ENCODE data around the gene TRERF1. TPM values are rescaled to one million over a fixed set of nuclear protein-coding genes. Genes with fewer than 3 reads are reported as not detected.
A peak's percentile ranks its signal among the peaks of the same experiment; 100 is the strongest.

TRERF1 gene
- total RNA-seq, 1 experiment from 2014 or later = 0.39 TPM

DNA sequence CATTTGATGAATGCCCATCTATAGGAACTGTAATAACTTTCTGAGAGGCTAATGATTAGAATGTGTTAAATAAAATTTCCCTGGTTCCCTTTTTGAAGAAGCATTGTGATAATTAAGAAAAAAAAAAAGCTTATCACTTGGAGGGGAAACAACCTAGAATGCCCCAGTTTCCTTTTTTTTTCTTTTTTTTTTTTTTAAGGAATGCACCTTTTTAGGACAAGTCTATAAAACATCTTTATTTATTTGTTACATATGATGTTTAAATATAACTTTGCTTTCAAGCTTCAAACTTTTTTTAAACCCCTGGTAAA, 226.7 kb downstream of the TRERF1 start:
- Mint-ChIP-seq H3K4me3 (ENCODE audit: unreplicated experiment) (peak overlapping the region; percentile 53), H3K27me3 (ENCODE audit: insufficient read depth, unreplicated experiment) (no peaks in the 10 kb centered on the region), H3K4me1 (ENCODE audit: low read depth, unreplicated experiment) (peaks cover 39% of the 10 kb centered on the region), H3K27ac (ENCODE audit: unreplicated experiment) (peak overlapping the region; percentile 76), H3K9me3 (ENCODE audit: unreplicated experiment) (no peaks in the 10 kb centered on the region), H3K36me3 (ENCODE audit: insufficient read depth, unreplicated experiment) (peaks cover 4% of the 10 kb centered on the region)
- Histone ChIP-seq H3K4me1 (peaks cover 40% of the 10 kb centered on the region), H3K36me3 (ENCODE audit: control insufficient read depth, insufficient read depth, low read length) (no peaks in the 10 kb centered on the region; the same call in 1 of the 2 replicates), H3K4me3 (ENCODE audit: low read depth, low read length) (no peak overlapping the region), H3K27me3 (replicated peaks; ENCODE audit: control insufficient read depth, insufficient read depth, low read length) (no peaks in the 10 kb centered on the region), H3K9me3 (no peaks in the 10 kb centered on the region)
- POLR2A ChIA-PET = no interaction called here
- TF ChIP-seq, protein P1, sequence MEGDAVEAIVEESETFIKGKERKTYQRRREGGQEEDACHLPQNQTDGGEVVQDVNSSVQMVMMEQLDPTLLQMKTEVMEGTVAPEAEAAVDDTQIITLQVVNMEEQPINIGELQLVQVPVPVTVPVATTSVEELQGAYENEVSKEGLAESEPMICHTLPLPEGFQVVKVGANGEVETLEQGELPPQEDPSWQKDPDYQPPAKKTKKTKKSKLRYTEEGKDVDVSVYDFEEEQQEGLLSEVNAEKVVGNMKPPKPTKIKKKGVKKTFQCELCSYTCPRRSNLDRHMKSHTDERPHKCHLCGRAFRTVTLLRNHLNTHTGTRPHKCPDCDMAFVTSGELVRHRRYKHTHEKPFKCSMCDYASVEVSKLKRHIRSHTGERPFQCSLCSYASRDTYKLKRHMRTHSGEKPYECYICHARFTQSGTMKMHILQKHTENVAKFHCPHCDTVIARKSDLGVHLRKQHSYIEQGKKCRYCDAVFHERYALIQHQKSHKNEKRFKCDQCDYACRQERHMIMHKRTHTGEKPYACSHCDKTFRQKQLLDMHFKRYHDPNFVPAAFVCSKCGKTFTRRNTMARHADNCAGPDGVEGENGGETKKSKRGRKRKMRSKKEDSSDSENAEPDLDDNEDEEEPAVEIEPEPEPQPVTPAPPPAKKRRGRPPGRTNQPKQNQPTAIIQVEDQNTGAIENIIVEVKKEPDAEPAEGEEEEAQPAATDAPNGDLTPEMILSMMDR (IDR thresholded peaks at IDR 0.05; ENCODE audit: insufficient read depth in 1 of 2, low read depth in 1 of 2, low read length in 1 of 2, severe bottlenecking in 1 of 2, unreplicated experiment in 1 of 2) = no peak
- intact Hi-C loops (cut with micrococcal nuclease; ENCODE audit: unreplicated experiment) = no loop called here
- DNase-seq = no peak
- CTCF ChIA-PET = no interaction called here
- TSS peak; percentile 26 for BruUV-seq (replicated peaks)

DNA sequence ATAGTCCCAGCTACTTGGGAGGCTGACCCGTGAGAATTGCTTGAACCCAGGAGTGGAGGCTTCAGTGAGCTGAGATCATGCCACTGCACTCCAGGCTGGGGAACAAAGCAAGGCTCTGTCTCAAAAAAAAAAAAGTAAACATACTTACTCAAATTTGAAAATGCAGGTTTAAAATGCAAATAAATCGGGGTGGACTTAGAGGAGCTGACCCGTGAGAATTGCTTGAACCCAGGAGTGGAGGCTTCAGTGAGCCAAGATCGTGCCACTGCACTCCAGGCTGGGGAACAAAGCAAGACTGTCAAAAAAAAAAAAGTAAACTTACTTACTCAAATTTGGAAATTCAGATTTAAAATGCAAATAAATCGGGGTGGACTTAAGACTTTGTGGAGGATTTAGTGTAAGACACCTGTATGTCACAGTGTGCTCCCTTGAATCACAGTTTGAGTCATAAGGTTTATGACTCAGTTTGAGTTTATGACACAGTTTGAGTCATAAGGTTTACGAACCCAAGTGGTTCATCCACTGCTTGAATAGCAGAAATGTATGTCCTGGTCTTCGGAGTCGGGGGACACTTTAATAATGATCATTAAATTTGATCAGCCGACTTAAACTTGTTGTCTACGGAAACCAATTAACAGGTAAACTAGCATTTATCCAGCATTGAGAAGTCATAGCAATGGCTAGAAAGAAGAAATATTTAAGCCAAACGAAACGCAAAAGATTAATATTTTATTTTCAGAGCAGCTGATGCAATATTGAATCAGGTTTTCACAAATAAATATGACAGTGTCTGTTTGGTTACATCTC, 227.3 kb downstream of the TRERF1 start:
- DNase-seq = peak in 1 of 2 experiments; percentile 39
- BruUV-seq (replicated peaks) = no TSS peak
- H3K27me3 ChIP-seq (replicated peaks; ENCODE audit: control insufficient read depth, insufficient read depth, low read length) = no peaks in the 10 kb centered on the region
- H3K9me3 ChIP-seq = no peaks in the 10 kb centered on the region
- TF ChIP-seq, protein P1 (IDR thresholded peaks at IDR 0.05; ENCODE audit: insufficient read depth in 1 of 2, low read depth in 1 of 2, low read length in 1 of 2, severe bottlenecking in 1 of 2, unreplicated experiment in 1 of 2) = no peak
- Mint-ChIP-seq H3K4me1 (ENCODE audit: low read depth, unreplicated experiment) (peaks cover 36% of the 10 kb centered on the region), H3K36me3 (ENCODE audit: insufficient read depth, unreplicated experiment) (peaks cover 4% of the 10 kb centered on the region), H3K9me3 (ENCODE audit: unreplicated experiment) (no peaks in the 10 kb centered on the region), H3K27ac (ENCODE audit: unreplicated experiment) (peak overlapping the region; percentile 76), H3K27me3 (ENCODE audit: insufficient read depth, unreplicated experiment) (no peaks in the 10 kb centered on the region), H3K4me3 (ENCODE audit: unreplicated experiment) (peak overlapping the region; percentile 53)
- ChIA-PET CTCF (no interaction called here), POLR2A (no interaction called here)
- peaks cover 40% of the 10 kb centered on the region for H3K4me1 ChIP-seq
- H3K4me3 ChIP-seq (ENCODE audit: low read depth, low read length) = no peak overlapping the region
- no peaks in the 10 kb centered on the region; the same call in 1 of the 2 replicates for H3K36me3 ChIP-seq (ENCODE audit: control insufficient read depth, insufficient read depth, low read length)
- intact Hi-C loops (cut with micrococcal nuclease; ENCODE audit: unreplicated experiment) = no loop called here

DNA sequence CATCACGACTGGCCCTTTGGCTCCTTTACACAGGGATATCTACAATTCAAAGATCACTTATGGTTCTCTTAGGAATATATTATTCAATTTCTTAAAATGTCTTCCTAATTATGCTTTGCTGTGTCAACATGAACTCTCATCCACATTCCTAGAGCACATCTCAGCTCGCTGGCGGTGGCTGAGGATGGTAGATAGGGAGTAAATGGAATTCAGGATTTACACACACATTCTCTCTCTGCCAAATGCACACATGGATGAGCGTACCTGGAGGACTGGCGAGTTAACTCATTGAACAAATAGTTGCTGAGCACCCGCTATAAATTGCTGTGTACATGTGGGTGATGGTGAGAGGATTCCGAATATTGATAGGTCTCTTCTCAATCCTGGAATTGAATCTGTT, 229.3 kb downstream of the TRERF1 start:
- ChIA-PET POLR2A (no interaction called here), CTCF (interaction anchor here (0.6 kb wide), 1 partner anchor 71 kb away, joined by 3 read pairs; no protein-coding TSS in a partner anchor)
- H3K36me3 ChIP-seq (ENCODE audit: control insufficient read depth, insufficient read depth, low read length) = no peaks in the 10 kb centered on the region
- Mint-ChIP-seq H3K4me3 (ENCODE audit: unreplicated experiment) (no peak overlapping the region), H3K9me3 (ENCODE audit: unreplicated experiment) (no peaks in the 10 kb centered on the region), H3K27me3 (ENCODE audit: insufficient read depth, unreplicated experiment) (no peaks in the 10 kb centered on the region), H3K4me1 (ENCODE audit: low read depth, unreplicated experiment) (peaks cover 19% of the 10 kb centered on the region), H3K36me3 (ENCODE audit: insufficient read depth, unreplicated experiment) (peaks cover 9% of the 10 kb centered on the region), H3K27ac (ENCODE audit: unreplicated experiment) (peak overlapping the region; percentile 45)
- TF ChIP-seq, protein P1 (IDR thresholded peaks at IDR 0.05; ENCODE audit: insufficient read depth in 1 of 2, low read depth in 1 of 2, low read length in 1 of 2, severe bottlenecking in 1 of 2, unreplicated experiment in 1 of 2) = no peak
- H3K9me3 ChIP-seq = no peaks in the 10 kb centered on the region
- no peaks in the 10 kb centered on the region for H3K27me3 ChIP-seq (replicated peaks; ENCODE audit: control insufficient read depth, insufficient read depth, low read length)
- H3K4me1 ChIP-seq = peaks cover 25% of the 10 kb centered on the region
- intact Hi-C loops (cut with micrococcal nuclease; ENCODE audit: unreplicated experiment) = no loop called here
- H3K4me3 ChIP-seq (ENCODE audit: low read depth, low read length) = no peak overlapping the region
- DNase-seq = peak; percentile 22 to 56
- BruUV-seq (replicated peaks) = no TSS peak

All from Caco-2 (cell line).